Central memory CD8-positive, alpha-beta T cell (primary cell): ENCODE measurements around the gene PAF1.

ENCODE experiments used
- ATAC-seq: fragments of 150-1000 bp; cut with Tn5 transposase; replicated peaks from 2 replicates; pipeline ENCODE4 v1.10.0; 2022; ENCODE audit warnings: mild to moderate bottlenecking, moderate FRiP score, moderate number of reproducible peaks; ENCODE audit not compliant: poor library complexity, severe bottlenecking; ENCODE audit errors: extremely low read depth
- DNase-seq, 2 donors: peaks; one replicate each; pipeline ENCODE4 v3.0.0; 2021; ENCODE audit warnings: low spot score in 2 of 2
- H3K27ac Mint-ChIP-seq: one replicate; pipeline ENCODE4 v1.8.0; 2022; ENCODE audit warnings: low read depth, mild to moderate bottlenecking, moderate library complexity, mixed read lengths
- H3K27me3 Mint-ChIP-seq: one replicate; pipeline ENCODE4 v1.8.0; 2022; ENCODE audit warnings: mixed read lengths
- H3K36me3 Mint-ChIP-seq: one replicate; pipeline ENCODE4 v1.8.0; 2022; ENCODE audit warnings: mild to moderate bottlenecking, moderate library complexity, mixed read lengths; ENCODE audit not compliant: insufficient read depth
- H3K4me1 Mint-ChIP-seq: one replicate; pipeline ENCODE4 v1.8.0; 2022; ENCODE audit warnings: mixed read lengths
- H3K4me3 Mint-ChIP-seq: one replicate; pipeline ENCODE4 v1.8.0; 2022; ENCODE audit warnings: mild to moderate bottlenecking, moderate library complexity, mixed read lengths
- H3K9me3 Mint-ChIP-seq: one replicate; pipeline ENCODE4 v1.8.0; 2022; ENCODE audit warnings: mixed read lengths

PAF1 gene

DNA sequence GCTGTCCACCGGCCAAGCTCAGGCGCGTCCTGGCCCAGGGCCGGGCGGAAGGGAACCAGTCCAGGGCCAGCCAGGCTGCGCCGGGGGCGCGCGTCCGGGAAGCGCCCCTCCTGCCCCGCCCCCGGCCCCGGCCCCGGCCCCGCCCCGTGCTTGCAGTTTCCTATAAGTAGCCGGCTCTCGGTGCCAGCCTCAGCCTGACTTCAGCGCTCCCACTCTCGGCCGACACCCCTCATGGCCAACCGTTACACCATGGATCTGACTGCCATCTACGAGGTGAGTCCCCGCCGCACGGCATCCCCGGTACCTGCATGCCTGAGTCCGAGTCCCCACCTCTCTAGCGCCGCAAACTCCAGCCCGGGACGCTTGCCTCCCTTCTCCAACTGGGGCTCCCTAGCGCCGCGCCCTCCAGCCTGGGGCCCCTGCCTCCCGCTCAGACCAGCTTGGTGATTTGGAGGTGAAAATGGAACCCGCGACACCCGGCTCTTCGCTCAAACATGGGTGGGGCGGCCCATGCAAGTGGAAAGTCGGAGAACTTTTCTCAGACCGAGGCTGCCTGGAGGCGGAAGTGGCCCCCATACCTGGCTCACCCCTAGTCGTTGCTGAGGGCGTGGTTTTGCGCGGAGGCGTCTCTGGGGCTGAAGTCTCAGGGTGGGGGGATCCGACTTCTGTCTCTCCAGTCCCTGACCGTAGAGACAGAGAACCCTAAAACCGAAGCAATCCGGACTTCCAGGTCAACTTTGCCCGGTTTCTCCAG lies 15.9 kb upstream of the PAF1 start, which contains the start of gene ZFP36:
TSS of gene ZFP36 (plus strand) at position 192 of the 754 bp plus-strand sequence. CDS start at position 250, 58 bp downstream.
- DNase-seq (peak; percentile 83 to 86), ATAC-seq (peak; percentile 11)
- Mint-ChIP-seq H3K36me3 (peaks cover 86% of the 10 kb centered on the region), H3K9me3 (peaks cover under 1% of the 10 kb centered on the region), H3K4me3 (peak within 1 kb of the TSS; percentile 80), H3K27me3 (no peaks in the 10 kb centered on the region), H3K4me1 (peaks cover 69% of the 10 kb centered on the region), H3K27ac (peak within 1 kb of the TSS; percentile 100)

DNA sequence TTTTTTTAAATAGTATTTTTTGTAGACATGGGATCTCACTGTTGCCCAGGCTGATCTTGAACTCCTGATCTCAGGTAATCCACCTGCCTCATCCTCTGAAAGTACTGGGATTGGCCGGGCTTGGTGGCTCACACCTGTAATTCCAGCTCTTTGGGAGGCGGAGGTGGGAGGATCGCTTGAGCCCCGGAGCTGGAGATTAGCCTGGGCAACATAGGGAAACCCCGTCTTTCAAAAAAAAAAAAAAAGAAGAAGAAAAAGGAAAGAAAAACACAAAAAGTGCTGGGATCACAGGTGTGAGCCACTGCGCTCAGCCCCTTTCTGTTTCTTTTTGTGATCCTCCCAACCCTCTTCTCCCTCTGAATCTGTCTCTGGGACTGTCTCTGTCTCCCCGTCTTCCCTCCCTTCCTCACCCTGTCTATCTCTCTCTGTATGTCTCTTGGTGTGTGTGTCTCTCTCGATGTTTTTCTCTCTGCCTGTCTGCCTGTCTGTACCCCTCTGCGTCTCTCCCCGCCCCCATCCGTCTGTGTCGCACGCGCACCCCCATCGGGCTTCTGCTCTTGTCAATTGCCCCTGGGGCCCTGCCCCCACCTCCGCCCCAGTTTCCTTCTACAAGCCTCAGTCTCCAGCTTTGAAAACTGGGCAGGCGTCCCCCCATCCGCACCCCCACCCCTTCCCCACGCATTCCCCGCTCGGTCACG lies 15.2 kb upstream of the PAF1 start:
- Mint-ChIP-seq H3K27me3 (no peaks in the 10 kb centered on the region), H3K27ac (peak overlapping the region; percentile 100), H3K9me3 (no peaks in the 10 kb centered on the region), H3K36me3 (peaks cover 86% of the 10 kb centered on the region), H3K4me1 (peaks cover 69% of the 10 kb centered on the region), H3K4me3 (peak overlapping the region; percentile 80)
- DNase-seq (peak; percentile 76 to 86), ATAC-seq (peak; percentile 2)

DNA sequence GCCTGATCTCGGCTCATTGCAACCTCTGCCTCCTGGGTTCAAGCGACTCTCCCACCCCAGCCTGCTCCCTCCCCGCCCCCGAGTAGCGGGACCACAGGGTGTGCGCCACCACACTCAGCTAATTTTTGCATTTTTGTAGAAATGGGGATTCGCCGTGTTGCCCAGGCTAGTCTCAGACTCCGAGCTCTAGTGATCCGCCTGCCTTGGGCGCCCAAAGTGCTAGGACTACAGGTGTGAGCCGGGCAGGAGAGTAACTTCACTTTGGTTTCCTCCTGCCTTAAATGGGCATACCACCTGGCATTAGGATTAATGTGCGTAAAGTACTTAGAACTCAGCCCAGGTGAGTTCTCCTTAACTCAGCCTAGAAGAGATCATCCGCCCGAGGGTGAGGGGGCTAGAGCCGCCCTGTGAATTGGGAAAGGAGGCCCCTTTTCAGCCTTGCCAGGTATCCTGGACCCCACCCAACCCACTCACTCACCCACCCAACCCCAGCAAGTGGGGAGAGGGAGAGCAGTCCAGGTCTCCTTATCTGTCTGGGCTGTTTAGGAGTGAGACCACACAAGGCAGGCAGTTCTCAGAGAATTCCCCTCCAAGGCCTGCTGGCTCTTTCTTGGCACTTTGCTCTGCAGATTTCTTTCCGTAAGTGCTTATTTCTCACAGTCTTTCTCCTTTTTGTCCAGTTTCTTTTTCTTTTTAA lies 14.5 kb upstream of the PAF1 start:
- Mint-ChIP-seq H3K4me1 (peaks cover 66% of the 10 kb centered on the region), H3K9me3 (no peaks in the 10 kb centered on the region), H3K27ac (peak overlapping the region; percentile 100), H3K4me3 (peak overlapping the region; percentile 80), H3K27me3 (no peaks in the 10 kb centered on the region), H3K36me3 (peaks cover 79% of the 10 kb centered on the region)
- ATAC-seq (no peak), DNase-seq (no peak)

DNA sequence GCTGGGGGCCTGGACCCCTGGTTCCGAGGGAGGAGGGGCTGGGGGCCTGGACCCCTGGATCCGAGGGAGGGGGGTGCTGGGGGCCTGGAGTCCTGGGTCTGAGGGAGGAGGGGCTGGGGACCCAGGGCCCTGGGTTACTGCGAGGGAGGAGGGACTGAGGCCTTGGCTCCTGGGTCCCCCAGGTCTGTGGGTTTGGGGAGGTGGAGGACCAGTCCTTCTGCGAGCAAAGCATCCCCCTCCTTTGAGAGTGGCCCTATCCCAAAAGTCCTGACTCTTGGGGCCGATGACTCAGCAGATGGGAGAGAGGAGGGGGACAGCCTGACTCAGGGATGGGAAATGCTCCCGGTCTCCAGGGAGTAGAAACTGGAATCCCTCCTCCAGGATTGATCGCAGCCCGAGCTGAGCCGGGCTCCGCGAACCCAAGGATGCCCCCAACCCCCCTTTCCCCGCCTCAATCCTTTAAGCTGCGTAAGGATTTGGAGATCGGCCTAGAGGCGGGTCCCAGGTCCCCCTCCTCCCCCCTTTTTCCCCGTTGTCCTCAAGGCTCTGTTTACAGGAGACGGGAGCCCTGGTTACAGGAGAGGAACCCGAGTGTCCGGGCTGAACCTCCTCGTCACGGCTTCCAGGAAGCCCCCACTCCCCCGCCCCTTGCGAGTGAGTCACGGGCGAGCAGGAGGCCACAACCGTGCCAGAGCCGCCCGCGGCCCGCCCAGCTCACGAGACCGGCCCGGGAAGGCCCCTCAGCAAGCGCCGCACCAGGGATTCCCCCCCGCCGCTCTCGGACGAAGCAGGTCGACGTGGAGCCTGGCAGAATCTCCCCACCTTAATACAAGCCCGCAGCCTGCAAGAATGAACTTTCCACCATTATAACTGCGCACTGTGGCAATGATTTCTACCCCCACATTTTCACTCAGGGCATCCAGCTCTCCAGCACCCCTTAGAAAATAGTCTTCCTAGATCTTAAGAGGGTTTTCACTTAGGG lies 12.7 kb upstream of the PAF1 start:
- no peaks in the 10 kb centered on the region for H3K9me3 Mint-ChIP-seq
- peak overlapping the region; percentile 80 for H3K4me3 Mint-ChIP-seq
- peaks cover 63% of the 10 kb centered on the region for H3K4me1 Mint-ChIP-seq
- H3K27ac Mint-ChIP-seq: peak overlapping the region; percentile 92
- DNase-seq (peak; percentile 93 to 97), ATAC-seq (peak; percentile 20)
- peaks cover 62% of the 10 kb centered on the region for H3K36me3 Mint-ChIP-seq
- no peaks in the 10 kb centered on the region for H3K27me3 Mint-ChIP-seq

DNA sequence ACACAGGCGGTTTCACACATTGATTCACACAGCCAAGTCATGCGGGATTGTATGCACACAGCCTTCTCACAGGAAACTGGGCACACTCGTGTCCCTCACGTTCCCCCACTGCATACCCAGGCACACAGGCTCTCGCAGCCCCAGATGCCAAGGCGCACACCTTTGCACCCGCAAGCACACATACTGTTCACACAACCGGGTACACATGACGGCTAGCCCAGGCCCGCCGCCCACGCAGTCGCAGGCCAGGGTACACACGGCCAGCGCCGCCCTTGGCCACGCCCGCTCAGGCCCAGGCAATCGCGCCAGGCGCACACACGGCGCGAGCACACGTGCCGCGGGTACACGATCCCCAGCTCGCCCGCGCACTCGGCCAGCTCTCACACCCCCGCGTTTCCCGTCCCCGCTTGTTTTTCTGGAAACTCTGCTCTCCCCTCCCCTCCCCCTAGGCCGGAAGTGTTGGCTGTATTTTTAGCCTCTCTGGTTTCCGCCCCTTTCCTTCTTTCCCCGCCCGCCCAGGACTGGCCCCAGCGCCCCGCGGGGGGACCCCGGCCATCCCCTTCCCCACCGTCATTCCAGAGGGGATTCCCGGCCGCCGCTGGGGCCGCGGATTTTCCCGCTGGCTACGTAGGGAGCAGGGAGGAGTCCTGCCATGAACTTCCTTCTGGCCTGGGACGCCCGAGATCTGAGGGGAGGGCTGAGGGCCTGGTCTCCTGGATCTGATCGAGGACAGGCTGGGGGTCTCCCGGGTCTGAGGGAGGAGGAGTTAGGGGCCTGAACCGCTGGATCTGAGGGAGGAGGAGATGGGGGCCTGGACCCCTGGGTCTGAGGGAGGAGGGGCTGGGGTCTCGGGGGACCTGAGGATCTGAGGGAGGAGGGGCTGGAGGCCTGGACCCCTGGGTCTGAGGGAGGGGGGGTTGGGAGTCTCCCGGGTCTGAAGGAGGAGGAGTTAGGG lies 11.7 kb upstream of the PAF1 start:
- H3K4me1 Mint-ChIP-seq: peaks cover 60% of the 10 kb centered on the region
- H3K27me3 Mint-ChIP-seq: no peaks in the 10 kb centered on the region
- DNase-seq: peak; percentile 58 to 84
- H3K4me3 Mint-ChIP-seq: peak overlapping the region; percentile 80
- H3K36me3 Mint-ChIP-seq: peaks cover 57% of the 10 kb centered on the region
- ATAC-seq: peak; percentile 23
- no peaks in the 10 kb centered on the region for H3K9me3 Mint-ChIP-seq
- H3K27ac Mint-ChIP-seq: peak overlapping the region; percentile 92

DNA sequence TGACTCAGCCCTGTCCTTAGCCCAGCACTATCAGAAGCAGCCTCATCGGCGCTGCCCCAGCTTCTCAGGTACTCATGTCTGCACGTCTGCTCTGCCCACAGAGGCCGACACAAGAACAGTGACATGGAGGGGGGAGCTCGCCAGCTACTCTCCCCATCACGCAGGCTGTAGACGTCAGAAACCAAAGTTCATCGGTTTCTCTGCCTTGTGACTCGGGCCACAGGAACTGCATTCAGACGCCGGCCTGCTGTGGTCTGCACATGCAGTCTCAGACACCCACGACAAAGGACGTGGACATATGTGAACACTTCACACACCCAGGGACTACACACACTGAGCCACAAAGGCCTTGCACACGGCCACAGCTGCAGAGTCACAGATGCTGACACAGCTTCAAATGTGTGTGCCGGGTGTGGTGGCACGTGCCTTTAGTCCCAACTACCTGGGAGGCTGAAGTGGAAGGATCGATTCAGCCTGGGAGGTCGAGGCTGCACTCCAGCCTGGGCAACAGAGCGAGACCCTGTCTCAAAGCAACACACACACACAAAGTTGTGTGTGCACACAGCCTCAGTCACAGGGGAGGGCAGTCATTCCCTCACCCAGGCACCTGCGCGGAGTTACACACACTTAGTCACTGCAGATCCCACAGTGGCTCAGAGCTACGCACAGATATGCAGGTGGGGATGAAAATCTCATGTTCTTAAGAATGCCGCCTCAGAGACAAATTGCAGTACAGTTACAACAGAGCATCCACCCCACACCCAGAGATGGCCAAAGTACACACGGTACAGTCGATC lies 10.8 kb upstream of the PAF1 start:
- Mint-ChIP-seq H3K9me3 (no peaks in the 10 kb centered on the region), H3K36me3 (peaks cover 48% of the 10 kb centered on the region), H3K27ac (peak overlapping the region; percentile 92), H3K4me3 (peak overlapping the region; percentile 80), H3K27me3 (no peaks in the 10 kb centered on the region), H3K4me1 (peaks cover 64% of the 10 kb centered on the region)
- DNase-seq (peak; percentile 74 to 91), ATAC-seq (peak; percentile 59)

DNA sequence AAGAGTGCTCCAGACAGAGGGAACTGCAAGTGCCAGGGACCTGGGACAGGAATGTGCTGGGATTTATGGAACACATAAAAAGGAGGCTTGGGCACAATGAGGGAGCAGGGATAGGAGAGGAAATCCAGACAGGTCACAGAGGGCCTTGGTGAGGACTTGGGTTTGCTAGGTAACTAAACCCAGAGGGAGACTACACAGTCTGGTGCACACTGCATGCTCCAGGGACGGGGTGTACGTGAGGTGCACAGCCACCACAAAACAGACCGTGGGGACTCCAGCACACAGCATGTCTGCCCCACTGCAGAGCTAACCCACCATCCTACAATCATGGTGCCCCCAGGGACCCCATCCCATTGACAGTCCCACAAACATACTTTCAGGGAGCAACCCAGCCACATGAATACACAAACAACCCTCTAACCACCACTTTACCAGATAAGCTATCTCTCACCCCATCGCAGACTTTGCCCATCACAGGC lies 10.2 kb upstream of the PAF1 start:
- peaks cover 44% of the 10 kb centered on the region for H3K36me3 Mint-ChIP-seq
- H3K4me3 Mint-ChIP-seq: peak overlapping the region; percentile 80
- no peaks in the 10 kb centered on the region for H3K9me3 Mint-ChIP-seq
- no peaks in the 10 kb centered on the region for H3K27me3 Mint-ChIP-seq
- peaks cover 60% of the 10 kb centered on the region for H3K4me1 Mint-ChIP-seq
- peak overlapping the region; percentile 92 for H3K27ac Mint-ChIP-seq
- peak; percentile 1 for ATAC-seq
- no peak for DNase-seq

DNA sequence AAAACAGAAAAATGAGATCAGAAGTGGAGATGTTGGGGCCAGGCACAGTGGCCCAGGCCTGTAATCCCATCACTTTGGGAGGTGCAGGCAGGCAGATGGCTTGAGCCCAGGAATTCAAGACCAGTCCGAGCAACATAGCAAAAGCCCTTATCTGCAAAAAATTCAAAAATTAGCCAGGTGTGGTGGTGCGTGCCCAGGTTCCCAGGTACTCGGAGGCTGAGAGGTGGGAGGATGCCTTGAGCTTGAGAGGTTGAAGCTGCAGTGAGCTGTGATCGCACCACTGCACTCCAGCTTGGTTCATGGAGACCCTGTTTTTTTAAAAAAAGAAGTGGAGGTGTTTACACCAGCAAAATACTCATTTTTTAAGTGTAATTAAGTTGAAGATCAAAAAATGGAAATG lies 9.2 kb upstream of the PAF1 start:
- no peak for DNase-seq
- H3K9me3 Mint-ChIP-seq: no peaks in the 10 kb centered on the region
- peaks cover 57% of the 10 kb centered on the region for H3K4me1 Mint-ChIP-seq
- peak overlapping the region; percentile 92 for H3K27ac Mint-ChIP-seq
- H3K36me3 Mint-ChIP-seq: peaks cover 47% of the 10 kb centered on the region
- ATAC-seq: no peak
- H3K27me3 Mint-ChIP-seq: no peaks in the 10 kb centered on the region
- H3K4me3 Mint-ChIP-seq: peak overlapping the region; percentile 46

DNA sequence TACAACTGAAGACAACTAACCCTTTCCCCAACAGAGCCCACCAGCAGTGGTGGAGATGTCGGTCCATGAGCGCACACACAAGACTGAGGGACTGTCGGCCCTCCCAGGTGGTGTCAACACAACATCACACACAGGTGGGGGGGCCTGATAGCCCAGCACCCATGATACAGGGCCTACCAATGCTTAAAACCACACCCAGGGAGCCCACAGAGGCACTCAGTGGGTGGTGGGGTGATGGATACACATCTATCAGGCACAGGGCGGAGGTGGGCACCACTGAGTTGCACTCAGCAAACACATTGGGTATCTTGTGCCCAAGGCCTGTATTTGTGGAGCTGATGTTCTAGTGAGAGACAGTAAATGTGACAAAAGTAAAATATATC lies 8.8 kb upstream of the PAF1 start:
- peaks cover 48% of the 10 kb centered on the region for H3K36me3 Mint-ChIP-seq
- no peak for DNase-seq
- no peak for ATAC-seq

DNA sequence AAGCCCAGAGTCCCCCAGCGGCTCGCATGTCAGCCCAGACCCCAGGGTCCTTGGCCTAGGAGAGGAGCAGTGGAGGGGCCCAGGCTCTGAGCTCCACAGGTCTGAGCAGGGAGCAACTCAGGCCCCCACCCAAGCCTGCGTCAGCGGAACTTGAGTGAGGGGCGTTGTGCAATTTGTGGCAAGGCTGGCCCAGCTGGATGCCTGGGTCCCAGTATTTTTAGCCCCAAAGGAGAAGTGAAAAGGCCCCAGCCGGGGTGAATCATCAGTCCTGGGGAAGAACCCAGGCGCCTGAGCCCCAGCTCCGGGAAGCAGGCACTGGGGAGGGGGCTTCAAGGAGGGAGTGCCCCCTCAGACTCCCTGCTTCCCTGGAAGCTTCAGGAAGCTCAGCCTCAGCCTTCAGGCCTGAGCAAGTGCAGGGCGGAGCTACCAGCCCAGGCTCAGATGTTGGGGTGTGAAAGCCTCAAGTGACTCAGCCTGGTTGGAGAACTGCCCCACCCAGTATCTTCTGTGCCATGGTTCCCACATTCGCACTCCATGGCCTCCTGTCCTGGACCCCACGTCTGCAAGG lies 7.5 kb upstream of the PAF1 start:
- ATAC-seq (no peak), DNase-seq (peak in 1 of 2 donors; percentile 36)
- Mint-ChIP-seq H3K9me3 (no peaks in the 10 kb centered on the region), H3K27me3 (no peaks in the 10 kb centered on the region), H3K4me3 (peak overlapping the region; percentile 65), H3K4me1 (peaks cover 60% of the 10 kb centered on the region), H3K36me3 (peaks cover 49% of the 10 kb centered on the region), H3K27ac (peak overlapping the region; percentile 93)

More for the DNA sequence above, 8.8 kb upstream of the PAF1 start:
- H3K4me3 Mint-ChIP-seq: peak overlapping the region; percentile 46
- H3K4me1 Mint-ChIP-seq: peaks cover 59% of the 10 kb centered on the region
- H3K27me3 Mint-ChIP-seq: no peaks in the 10 kb centered on the region
- no peaks in the 10 kb centered on the region for H3K9me3 Mint-ChIP-seq
- peak overlapping the region; percentile 92 for H3K27ac Mint-ChIP-seq
